ENCODE results near the gene GJA4.

GJA4 gene

DNA sequence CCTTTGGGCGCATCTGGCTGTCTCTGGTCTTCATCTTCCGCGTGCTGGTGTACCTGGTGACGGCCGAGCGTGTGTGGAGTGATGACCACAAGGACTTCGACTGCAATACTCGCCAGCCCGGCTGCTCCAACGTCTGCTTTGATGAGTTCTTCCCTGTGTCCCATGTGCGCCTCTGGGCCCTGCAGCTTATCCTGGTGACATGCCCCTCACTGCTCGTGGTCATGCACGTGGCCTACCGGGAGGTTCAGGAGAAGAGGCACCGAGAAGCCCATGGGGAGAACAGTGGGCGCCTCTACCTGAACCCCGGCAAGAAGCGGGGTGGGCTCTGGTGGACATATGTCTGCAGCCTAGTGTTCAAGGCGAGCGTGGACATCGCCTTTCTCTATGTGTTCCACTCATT lies 35.4 kb upstream of the GJA4 start:
- in situ Hi-C loops (cut with HindIII; ENCODE audit: low sequenced_read_pairs) = no loop called here

DNA sequence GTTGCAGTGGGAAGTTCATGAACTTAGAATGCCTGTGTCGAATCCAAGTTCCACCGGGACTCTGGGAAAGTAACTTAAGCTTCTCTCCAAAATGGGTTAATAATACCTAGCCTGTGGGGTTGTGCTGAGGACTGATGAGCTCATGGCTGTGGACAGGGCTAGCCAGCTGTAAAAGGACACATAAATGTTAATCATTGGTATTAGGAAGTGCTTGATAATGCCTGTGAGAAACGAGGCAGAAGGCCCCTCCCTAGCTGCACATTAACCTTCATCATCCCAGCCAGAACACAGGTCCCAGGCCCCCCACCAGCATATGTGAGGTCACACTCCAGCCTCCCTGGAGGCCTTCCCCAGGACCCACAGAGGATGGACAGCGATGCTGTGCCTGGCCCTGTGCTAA lies 34.0 kb upstream of the GJA4 start:
- H3K4me3 ChIP-seq (ENCODE audit: low read depth, low read length) = no peak overlapping the region
- in situ Hi-C loops (cut with HindIII; ENCODE audit: low sequenced_read_pairs) = no loop called here
- TF ChIP-seq, protein P1, sequence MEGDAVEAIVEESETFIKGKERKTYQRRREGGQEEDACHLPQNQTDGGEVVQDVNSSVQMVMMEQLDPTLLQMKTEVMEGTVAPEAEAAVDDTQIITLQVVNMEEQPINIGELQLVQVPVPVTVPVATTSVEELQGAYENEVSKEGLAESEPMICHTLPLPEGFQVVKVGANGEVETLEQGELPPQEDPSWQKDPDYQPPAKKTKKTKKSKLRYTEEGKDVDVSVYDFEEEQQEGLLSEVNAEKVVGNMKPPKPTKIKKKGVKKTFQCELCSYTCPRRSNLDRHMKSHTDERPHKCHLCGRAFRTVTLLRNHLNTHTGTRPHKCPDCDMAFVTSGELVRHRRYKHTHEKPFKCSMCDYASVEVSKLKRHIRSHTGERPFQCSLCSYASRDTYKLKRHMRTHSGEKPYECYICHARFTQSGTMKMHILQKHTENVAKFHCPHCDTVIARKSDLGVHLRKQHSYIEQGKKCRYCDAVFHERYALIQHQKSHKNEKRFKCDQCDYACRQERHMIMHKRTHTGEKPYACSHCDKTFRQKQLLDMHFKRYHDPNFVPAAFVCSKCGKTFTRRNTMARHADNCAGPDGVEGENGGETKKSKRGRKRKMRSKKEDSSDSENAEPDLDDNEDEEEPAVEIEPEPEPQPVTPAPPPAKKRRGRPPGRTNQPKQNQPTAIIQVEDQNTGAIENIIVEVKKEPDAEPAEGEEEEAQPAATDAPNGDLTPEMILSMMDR (IDR thresholded peaks at IDR 0.05; ENCODE audit: low read depth, low read length) = no peak
- DNase-seq (ENCODE audit: low read depth, low spot score) = no peak

More for the DNA sequence above, 35.4 kb upstream of the GJA4 start:
- TF ChIP-seq, protein P1 (IDR thresholded peaks at IDR 0.05; ENCODE audit: low read depth, low read length) = no peak
- no peak overlapping the region for H3K4me3 ChIP-seq (ENCODE audit: low read depth, low read length)
- DNase-seq (ENCODE audit: low read depth, low spot score) = no peak

DNA sequence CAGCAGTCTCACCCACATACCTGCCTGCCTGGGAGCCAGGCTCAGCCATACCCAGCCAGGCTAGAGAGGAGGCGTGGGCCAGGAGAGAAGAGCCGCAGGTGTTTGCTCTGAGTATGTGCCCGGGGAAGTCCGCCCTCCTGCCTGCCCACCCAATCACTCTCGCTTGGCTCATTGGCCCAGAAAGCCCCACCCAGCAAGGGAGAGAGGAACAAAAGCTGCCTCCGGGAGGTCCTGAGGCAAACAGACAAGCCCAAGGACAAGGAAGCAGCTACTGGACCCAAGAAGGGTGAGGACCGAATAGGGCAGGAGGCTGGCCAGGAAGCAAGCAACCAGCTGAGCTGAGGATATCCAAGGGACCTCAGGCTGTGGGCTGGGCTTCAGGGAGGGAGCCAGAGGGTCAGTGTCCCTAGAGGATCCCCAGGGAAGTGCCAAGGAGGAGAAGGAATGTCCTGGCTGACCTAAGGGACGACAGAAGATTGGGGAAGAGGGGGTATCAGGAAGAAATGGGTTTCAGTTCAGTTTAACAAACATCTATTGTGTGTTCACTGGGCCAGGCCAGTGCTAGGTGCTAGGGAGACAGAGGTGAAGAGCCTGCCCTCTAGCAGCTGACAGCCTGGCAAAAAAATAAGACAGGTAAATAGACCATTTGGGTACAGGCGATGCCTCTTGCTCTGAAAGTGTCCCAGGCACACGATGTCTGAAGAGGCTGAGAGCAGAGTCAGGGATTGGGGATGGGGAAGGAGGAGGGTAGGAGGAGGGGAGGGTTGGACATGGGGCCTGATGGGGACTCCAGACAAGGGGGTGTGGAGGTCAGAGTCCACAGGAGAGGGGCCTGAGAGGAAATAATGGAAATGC lies 33.1 kb upstream of the GJA4 start, which contains the start of gene GJB4:
TSS of gene GJB4 (plus strand) at position 238 of the 855 bp plus-strand sequence. CDS start 1,515 bp downstream, outside the sequence.
- TF ChIP-seq, protein P1 (IDR thresholded peaks at IDR 0.05; ENCODE audit: low read depth, low read length) = no peak
- DNase-seq (ENCODE audit: low read depth, low spot score) = no peak
- in situ Hi-C loops (cut with HindIII; ENCODE audit: low sequenced_read_pairs) = no loop called here

DNA sequence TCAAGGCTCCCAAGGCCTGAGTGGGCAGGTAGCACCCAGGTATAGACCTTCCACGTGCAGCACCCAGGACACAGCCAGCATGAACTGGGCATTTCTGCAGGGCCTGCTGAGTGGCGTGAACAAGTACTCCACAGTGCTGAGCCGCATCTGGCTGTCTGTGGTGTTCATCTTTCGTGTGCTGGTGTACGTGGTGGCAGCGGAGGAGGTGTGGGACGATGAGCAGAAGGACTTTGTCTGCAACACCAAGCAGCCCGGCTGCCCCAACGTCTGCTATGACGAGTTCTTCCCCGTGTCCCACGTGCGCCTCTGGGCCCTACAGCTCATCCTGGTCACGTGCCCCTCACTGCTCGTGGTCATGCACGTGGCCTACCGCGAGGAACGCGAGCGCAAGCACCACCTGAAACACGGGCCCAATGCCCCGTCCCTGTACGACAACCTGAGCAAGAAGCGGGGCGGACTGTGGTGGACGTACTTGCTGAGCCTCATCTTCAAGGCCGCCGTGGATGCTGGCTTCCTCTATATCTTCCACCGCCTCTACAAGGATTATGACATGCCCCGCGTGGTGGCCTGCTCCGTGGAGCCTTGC lies 31.5 kb upstream of the GJA4 start:
- TF ChIP-seq, protein P1 (IDR thresholded peaks at IDR 0.05; ENCODE audit: low read depth, low read length) = no peak
- in situ Hi-C loops (cut with HindIII; ENCODE audit: low sequenced_read_pairs) = no loop called here
- DNase-seq (ENCODE audit: low read depth, low spot score) = no peak
- H3K4me3 ChIP-seq (ENCODE audit: low read depth, low read length) = no peak overlapping the region

More for the DNA sequence above, 33.1 kb upstream of the GJA4 start, which contains the start of gene GJB4:
- H3K4me3 ChIP-seq (ENCODE audit: low read depth, low read length) = no peak within 1 kb of the TSS

DNA sequence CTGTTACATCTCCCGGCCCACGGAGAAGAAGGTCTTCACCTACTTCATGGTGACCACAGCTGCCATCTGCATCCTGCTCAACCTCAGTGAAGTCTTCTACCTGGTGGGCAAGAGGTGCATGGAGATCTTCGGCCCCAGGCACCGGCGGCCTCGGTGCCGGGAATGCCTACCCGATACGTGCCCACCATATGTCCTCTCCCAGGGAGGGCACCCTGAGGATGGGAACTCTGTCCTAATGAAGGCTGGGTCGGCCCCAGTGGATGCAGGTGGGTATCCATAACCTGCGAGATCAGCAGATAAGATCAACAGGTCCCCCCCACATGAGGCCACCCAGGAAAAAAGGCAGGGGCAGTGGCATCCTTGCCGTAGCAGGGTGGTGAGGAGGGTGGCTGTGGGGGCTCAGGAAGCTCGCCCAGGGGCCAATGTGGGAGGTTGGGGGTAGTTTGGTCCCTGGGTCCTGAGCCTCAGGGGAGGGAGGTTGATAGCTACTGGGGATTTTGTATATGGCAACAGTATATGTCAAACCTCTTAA lies 31.0 kb upstream of the GJA4 start:
- in situ Hi-C loops (cut with HindIII; ENCODE audit: low sequenced_read_pairs) = no loop called here
- TF ChIP-seq, protein P1 (IDR thresholded peaks at IDR 0.05; ENCODE audit: low read depth, low read length) = no peak
- DNase-seq (ENCODE audit: low read depth, low spot score) = no peak
- H3K4me3 ChIP-seq (ENCODE audit: low read depth, low read length) = no peak overlapping the region

DNA sequence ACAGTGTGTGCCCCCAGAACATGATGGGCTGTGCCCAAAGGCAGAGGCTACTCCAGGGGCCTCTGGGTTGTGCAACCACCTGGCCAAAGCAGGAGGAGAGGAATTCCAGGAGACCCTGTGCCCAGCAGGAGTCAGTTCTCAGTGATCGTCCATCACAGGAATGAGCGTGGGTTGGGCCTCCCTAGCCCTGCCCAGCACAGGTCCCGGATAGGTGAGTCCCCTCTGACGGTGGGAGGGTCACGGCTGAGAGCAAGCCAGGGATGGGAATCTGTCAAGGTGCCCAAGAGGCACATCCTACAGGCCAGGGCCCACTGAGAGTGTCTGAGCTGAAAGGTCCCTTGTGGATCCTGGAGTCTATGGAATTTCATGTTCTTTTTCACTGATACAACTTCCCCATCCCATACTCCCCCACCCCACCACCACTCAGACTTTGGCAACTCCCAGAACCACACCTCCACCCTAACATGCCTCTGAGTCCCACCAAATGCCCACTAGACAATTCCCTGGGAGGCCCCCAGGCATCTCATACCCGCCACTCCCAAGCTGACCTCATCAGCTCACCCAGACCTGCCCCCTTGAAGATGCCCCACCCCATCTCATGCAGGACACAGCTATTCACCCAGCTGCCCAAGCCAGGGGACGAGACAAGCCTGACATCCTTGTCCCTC lies 30.2 kb upstream of the GJA4 start:
- DNase-seq (ENCODE audit: low read depth, low spot score) = no peak
- in situ Hi-C loops (cut with HindIII; ENCODE audit: low sequenced_read_pairs) = no loop called here
- TF ChIP-seq, protein P1 (IDR thresholded peaks at IDR 0.05; ENCODE audit: low read depth, low read length) = no peak
- H3K4me3 ChIP-seq (ENCODE audit: low read depth, low read length) = no peak overlapping the region

Measured in astrocyte of the spinal cord (primary cell).